Measurements from ENCODE around the gene OARD1.

GRCh38 chr6:41028561-41029412 is 43.4 kb downstream of the OARD1 start:
- TF ChIP-seq, protein P1, sequence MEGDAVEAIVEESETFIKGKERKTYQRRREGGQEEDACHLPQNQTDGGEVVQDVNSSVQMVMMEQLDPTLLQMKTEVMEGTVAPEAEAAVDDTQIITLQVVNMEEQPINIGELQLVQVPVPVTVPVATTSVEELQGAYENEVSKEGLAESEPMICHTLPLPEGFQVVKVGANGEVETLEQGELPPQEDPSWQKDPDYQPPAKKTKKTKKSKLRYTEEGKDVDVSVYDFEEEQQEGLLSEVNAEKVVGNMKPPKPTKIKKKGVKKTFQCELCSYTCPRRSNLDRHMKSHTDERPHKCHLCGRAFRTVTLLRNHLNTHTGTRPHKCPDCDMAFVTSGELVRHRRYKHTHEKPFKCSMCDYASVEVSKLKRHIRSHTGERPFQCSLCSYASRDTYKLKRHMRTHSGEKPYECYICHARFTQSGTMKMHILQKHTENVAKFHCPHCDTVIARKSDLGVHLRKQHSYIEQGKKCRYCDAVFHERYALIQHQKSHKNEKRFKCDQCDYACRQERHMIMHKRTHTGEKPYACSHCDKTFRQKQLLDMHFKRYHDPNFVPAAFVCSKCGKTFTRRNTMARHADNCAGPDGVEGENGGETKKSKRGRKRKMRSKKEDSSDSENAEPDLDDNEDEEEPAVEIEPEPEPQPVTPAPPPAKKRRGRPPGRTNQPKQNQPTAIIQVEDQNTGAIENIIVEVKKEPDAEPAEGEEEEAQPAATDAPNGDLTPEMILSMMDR (IDR thresholded peaks at IDR 0.05; ENCODE audit: control extremely low read depth in 1 of 3, insufficient read depth in 1 of 3, low read depth in 1 of 3, low read length in 3 of 3): no peak
- no peak for TF ChIP-seq HDAC6 (IDR thresholded peaks at IDR 0.05; ENCODE audit: low read depth, low read length)
- no peak for TF ChIP-seq SP4 (IDR thresholded peaks at IDR 0.05; ENCODE audit: low read length)
- TF ChIP-seq MAFK (IDR thresholded peaks at IDR 0.05; ENCODE audit: low read depth, low read length): no peak
